Trophoblast cell (in vitro differentiated cells and primary cell): ENCODE measurements around the gene MMP15.

ENCODE experiments used
- DNase-seq, 2 donors: peaks; one replicate each; pipeline ENCODE4 v3.0.0-alpha.2; 2016
- H2AFZ ChIP-seq: 2 replicates; pipeline ENCODE4 v1.6.1; 2013; ENCODE audit warnings: low read length, moderate library complexity, mild to moderate bottlenecking; ENCODE audit not compliant: insufficient read depth, poor library complexity
- H2AK5ac ChIP-seq: 2 replicates; pipeline ENCODE4 v1.6.1; 2013; ENCODE audit warnings: mild to moderate bottlenecking, low read length
- H2BK120ac ChIP-seq: 2 replicates; pipeline ENCODE4 v1.6.1; 2013; ENCODE audit warnings: low read length, mild to moderate bottlenecking, moderate library complexity; ENCODE audit not compliant: insufficient read depth, poor library complexity
- H2BK12ac ChIP-seq: 2 replicates; pipeline ENCODE4 v1.6.1; 2013; ENCODE audit warnings: mild to moderate bottlenecking, low read length, moderate library complexity
- H2BK5ac ChIP-seq: 2 replicates; pipeline ENCODE4 v1.6.1; 2013; ENCODE audit warnings: low read length, low read depth, moderate library complexity, mild to moderate bottlenecking; ENCODE audit not compliant: poor library complexity
- H3K14ac ChIP-seq: 2 replicates; pipeline ENCODE4 v1.6.1; 2013; ENCODE audit warnings: mild to moderate bottlenecking, low read length
- H3K18ac ChIP-seq: 2 replicates; pipeline ENCODE4 v1.6.1; 2013; ENCODE audit warnings: mild to moderate bottlenecking, low read length
- H3K23ac ChIP-seq: 2 replicates; pipeline ENCODE4 v1.6.1; 2013; ENCODE audit warnings: low read length
- H3K27ac ChIP-seq: 2 replicates; pipeline ENCODE4 v1.5.1; 2013; ENCODE audit warnings: low read depth, mild to moderate bottlenecking, inconsistent platforms, low read length, moderate library complexity
- H3K27me3 ChIP-seq: 2 replicates; pipeline ENCODE4 v1.6.1; 2013; ENCODE audit warnings: inconsistent platforms, mild to moderate bottlenecking, low read length, moderate library complexity; ENCODE audit not compliant: insufficient read depth
- H3K36me3 ChIP-seq, 2 experiments: 1 replicate in 1 of 2; 2 replicates in 1 of 2; pipeline ENCODE4 v1.6.1; 2013; ENCODE audit warnings: low read length in 2 of 2, mild to moderate bottlenecking in 2 of 2, moderate library complexity in 1 of 2; ENCODE audit not compliant: insufficient read depth in 2 of 2, control insufficient read depth in 1 of 2
- H3K4ac ChIP-seq: 2 replicates; pipeline ENCODE4 v1.6.1; 2013; ENCODE audit warnings: low read depth, mild to moderate bottlenecking, low read length, moderate library complexity
- H3K4me1 ChIP-seq, 2 experiments: 1 replicate in 1 of 2; 2 replicates in 1 of 2; pipeline ENCODE4 v1.6.1; 2013; ENCODE audit warnings: low read length in 2 of 2, mild to moderate bottlenecking in 2 of 2, moderate library complexity in 1 of 2; ENCODE audit not compliant: insufficient read depth in 2 of 2, control insufficient read depth in 1 of 2
- H3K4me2 ChIP-seq: 2 replicates; pipeline ENCODE4 v1.6.1; 2013; ENCODE audit warnings: inconsistent platforms, mild to moderate bottlenecking, low read length, moderate library complexity
- H3K4me3 ChIP-seq: 2 replicates; pipeline ENCODE4 v1.5.1; 2013; ENCODE audit warnings: mild to moderate bottlenecking, low read depth, low read length, inconsistent platforms
- H3K79me1 ChIP-seq: one replicate; pipeline ENCODE4 v1.6.1; 2013; ENCODE audit warnings: low read length
- H3K79me2 ChIP-seq: 2 replicates; pipeline ENCODE4 v1.6.1; 2013; ENCODE audit warnings: low read length, mild to moderate bottlenecking; ENCODE audit not compliant: control insufficient read depth, insufficient read depth, poor library complexity
- H3K9ac ChIP-seq: 2 replicates; pipeline ENCODE4 v1.6.1; 2013; ENCODE audit warnings: mild to moderate bottlenecking, low read length
- H3K9me3 ChIP-seq: 2 replicates; pipeline ENCODE4 v1.6.1; 2013; ENCODE audit warnings: low read depth, mild to moderate bottlenecking, control low read depth, inconsistent platforms, low read length; ENCODE audit not compliant: insufficient read depth
- H4K12ac ChIP-seq: 2 replicates; pipeline ENCODE4 v1.6.1; 2013; ENCODE audit warnings: low read depth, mild to moderate bottlenecking, low read length, moderate library complexity
- H4K8ac ChIP-seq: 2 replicates; pipeline ENCODE4 v1.6.1; 2013; ENCODE audit warnings: low read depth, mild to moderate bottlenecking, low read length, moderate library complexity
- H4K91ac ChIP-seq: one replicate; pipeline ENCODE4 v1.6.1; 2013; ENCODE audit warnings: low read depth, mild to moderate bottlenecking, low read length, moderate library complexity
- WGBS: extraction: QIAGEN DNeasy Blood & Tissue Kit; methylation state at CpG from one replicate; pipeline ENCODE4 v1.1.7; 2013; ENCODE audit warnings: missing lambda C conversion rate; ENCODE audit not compliant: insufficient read length, insufficient coverage; ENCODE audit errors: extremely low coverage; 5-methylcytosine and 5-hydroxymethylcytosine counted together

MMP15 gene

DNA sequence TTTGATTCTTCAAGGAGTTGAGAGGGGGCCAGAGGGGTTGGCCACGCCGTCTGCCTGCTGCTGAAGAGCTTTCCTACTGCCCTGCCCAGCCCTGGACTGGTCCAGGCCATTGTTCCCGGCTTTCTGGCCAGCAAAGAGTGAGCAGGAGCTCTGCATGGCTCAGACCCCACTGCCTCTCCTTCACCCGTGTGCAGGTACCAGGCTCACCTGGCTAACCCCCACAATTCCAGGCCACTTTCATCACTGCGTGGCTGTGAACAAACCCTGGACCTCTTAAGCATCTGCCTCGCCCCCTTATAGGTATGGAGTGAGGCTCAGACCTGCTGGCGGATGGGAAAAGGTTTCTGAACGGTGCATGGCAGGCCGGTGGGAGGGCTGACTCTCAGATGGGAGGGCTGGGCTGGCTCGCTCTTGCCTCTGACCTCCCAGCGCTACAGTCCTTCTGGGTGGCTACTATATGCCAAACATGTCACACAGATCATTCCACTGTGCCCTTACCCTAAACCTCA, 33.9 kb upstream of the MMP15 start:
- Histone ChIP-seq H2AFZ (no peak overlapping the region), H3K36me3 (peaks cover 6 to 16% of the 10 kb centered on the region in 2 experiments), H2BK120ac (no peak overlapping the region), H2AK5ac (no peak overlapping the region), H3K9me3 (peaks cover 1% of the 10 kb centered on the region), H3K9ac (no peak overlapping the region), H3K27ac (no peak overlapping the region), H3K27me3 (no peaks in the 10 kb centered on the region), H4K8ac (no peak overlapping the region), H3K4ac (no peak overlapping the region), H2BK12ac (no peak overlapping the region), H2BK5ac (no peak overlapping the region), H4K91ac (no peak overlapping the region), H3K14ac (no peak overlapping the region), H3K4me2 (no peak overlapping the region), H4K12ac (no peak overlapping the region), H3K4me1 (peaks cover 21 to 28% of the 10 kb centered on the region in 2 experiments), H3K18ac (no peak overlapping the region), H3K79me2 (peaks cover 2% of the 10 kb centered on the region), H3K79me1 (peaks cover 8% of the 10 kb centered on the region), H3K23ac (no peak overlapping the region), H3K4me3 (no peak overlapping the region)
- DNase-seq, result no peak
- WGBS, result no CpG with 5 or more reads among the region's 11 CpGs

DNA sequence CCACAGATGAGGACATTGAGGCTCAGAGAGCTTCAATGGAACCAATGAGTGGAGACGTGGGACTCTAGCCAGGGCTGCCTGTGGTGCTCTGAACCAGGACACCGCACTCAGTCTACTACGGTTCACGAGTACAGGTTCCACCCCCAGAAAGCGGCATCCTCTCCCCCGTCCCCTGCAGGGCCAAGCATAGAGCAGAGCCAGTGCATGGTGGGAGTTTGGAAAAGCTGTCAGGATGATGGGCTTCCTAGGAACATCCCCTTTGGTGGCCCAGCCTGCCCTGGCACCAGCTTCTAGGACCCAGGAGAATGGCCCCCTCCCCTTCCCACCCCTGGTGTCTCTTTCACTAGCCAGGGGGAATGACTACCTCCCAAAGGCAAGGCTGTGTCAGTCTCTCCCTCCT, 33.5 kb upstream of the MMP15 start:
- H3K79me1 ChIP-seq, result peaks cover 8% of the 10 kb centered on the region
- peaks cover 11 to 21% of the 10 kb centered on the region in 2 experiments for H3K36me3 ChIP-seq
- H3K4me2 ChIP-seq, result no peak overlapping the region
- H3K9me3 ChIP-seq, result peaks cover 1% of the 10 kb centered on the region
- peaks cover 21 to 28% of the 10 kb centered on the region in 2 experiments for H3K4me1 ChIP-seq
- H4K91ac ChIP-seq, result peak overlapping the region; percentile 17
- H3K4me3 ChIP-seq, result no peak overlapping the region
- no CpG with 5 or more reads among the region's 6 CpGs for WGBS
- peaks cover 2% of the 10 kb centered on the region for H3K79me2 ChIP-seq
- H3K18ac ChIP-seq, result no peak overlapping the region
- no peak overlapping the region for H3K23ac ChIP-seq
- no peak overlapping the region for H3K27ac ChIP-seq
- H3K27me3 ChIP-seq, result no peaks in the 10 kb centered on the region
- no peak overlapping the region for H4K12ac ChIP-seq
- no peak overlapping the region for H3K4ac ChIP-seq
- no peak overlapping the region for H2AK5ac ChIP-seq
- peak overlapping the region; percentile 32 for H2BK12ac ChIP-seq
- H2AFZ ChIP-seq, result no peak overlapping the region
- peak overlapping the region; percentile 21 for H2BK120ac ChIP-seq
- H2BK5ac ChIP-seq, result no peak overlapping the region
- H3K14ac ChIP-seq, result no peak overlapping the region
- no peak overlapping the region for H3K9ac ChIP-seq
- H4K8ac ChIP-seq, result no peak overlapping the region
- no peak for DNase-seq

DNA sequence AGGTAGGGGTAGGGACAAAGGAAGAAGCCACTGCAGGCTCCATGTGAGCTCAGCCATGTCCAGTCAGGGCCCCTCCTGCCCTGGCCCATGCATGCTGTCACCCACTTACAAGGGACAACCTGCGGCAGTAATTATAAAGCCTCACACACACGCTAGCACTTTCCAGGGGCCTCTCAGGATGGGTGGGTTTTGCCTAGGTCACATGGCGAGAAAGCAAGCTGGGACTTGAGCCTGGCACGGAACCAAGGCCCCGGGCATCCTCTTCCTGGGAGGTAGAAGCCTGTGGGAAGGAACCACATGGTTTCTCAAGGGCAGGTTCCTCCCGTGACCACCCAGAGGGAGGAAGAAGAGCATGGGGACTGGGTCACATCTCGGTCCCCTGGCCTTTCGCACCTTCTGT, 32.1 kb upstream of the MMP15 start:
- Histone ChIP-seq H3K14ac (peak overlapping the region; percentile 72), H2BK12ac (peak overlapping the region; percentile 30), H3K79me1 (peaks cover 8% of the 10 kb centered on the region), H3K4me3 (no peak overlapping the region), H3K9me3 (no peaks in the 10 kb centered on the region), H3K27me3 (no peaks in the 10 kb centered on the region), H3K23ac (no peak overlapping the region), H2BK5ac (peak overlapping the region; percentile 60), H3K79me2 (peaks cover 2% of the 10 kb centered on the region), H4K91ac (peak overlapping the region; percentile 76), H3K9ac (no peak overlapping the region), H3K36me3 (peaks cover 17 to 31% of the 10 kb centered on the region in 2 experiments), H3K18ac (peak overlapping the region; percentile 36), H2BK120ac (peak overlapping the region; percentile 37), H3K4me1 (peaks cover 24 to 33% of the 10 kb centered on the region in 2 experiments), H2AFZ (peak overlapping the region; percentile 9), H4K12ac (peak overlapping the region; percentile 6), H2AK5ac (peak overlapping the region; percentile 57), H3K4me2 (no peak overlapping the region), H3K27ac (peak overlapping the region; percentile 70), H4K8ac (peak overlapping the region; percentile 44), H3K4ac (no peak overlapping the region)
- no peak for DNase-seq
- WGBS, result no CpG with 5 or more reads among the region's 8 CpGs

DNA sequence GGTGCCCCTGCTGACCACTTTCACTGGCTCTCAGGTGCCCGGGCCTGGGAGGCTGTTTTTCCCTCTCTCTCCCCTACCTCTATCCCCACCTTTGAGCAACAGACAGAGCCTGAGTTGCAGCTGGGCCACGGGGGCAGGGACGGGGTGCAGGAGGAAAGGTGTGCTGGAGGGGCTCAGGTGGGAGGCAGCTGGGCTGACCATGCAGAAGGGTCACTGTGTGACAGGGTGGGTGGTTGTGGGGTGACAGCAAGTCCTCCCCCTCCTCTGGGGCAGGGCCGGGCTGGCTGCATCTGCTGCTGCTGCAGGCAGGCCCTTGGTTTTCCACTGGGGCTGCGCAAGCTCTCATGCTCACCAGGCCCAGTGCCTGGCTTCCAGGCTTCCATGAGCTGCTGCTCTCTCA, 31.7 kb upstream of the MMP15 start:
- H3K4me3 ChIP-seq, result no peak overlapping the region
- H3K4me1 ChIP-seq, result peaks cover 24 to 36% of the 10 kb centered on the region in 2 experiments
- peak overlapping the region; percentile 7 for H3K18ac ChIP-seq
- peak overlapping the region; percentile 27 for H2BK120ac ChIP-seq
- H3K27ac ChIP-seq, result no peak overlapping the region
- H3K79me2 ChIP-seq, result peaks cover 2% of the 10 kb centered on the region
- H3K9me3 ChIP-seq, result no peaks in the 10 kb centered on the region
- peaks cover 17 to 31% of the 10 kb centered on the region in 2 experiments for H3K36me3 ChIP-seq
- H3K4me2 ChIP-seq, result no peak overlapping the region
- H3K4ac ChIP-seq, result no peak overlapping the region
- H3K23ac ChIP-seq, result no peak overlapping the region
- peaks cover 8% of the 10 kb centered on the region for H3K79me1 ChIP-seq
- no peak overlapping the region for H2AFZ ChIP-seq
- DNase-seq, result no peak
- peak overlapping the region; percentile 24 for H2AK5ac ChIP-seq
- H4K91ac ChIP-seq, result peak overlapping the region; percentile 76
- no peak overlapping the region for H3K9ac ChIP-seq
- no peak overlapping the region for H2BK5ac ChIP-seq
- H3K14ac ChIP-seq, result no peak overlapping the region
- H4K8ac ChIP-seq, result no peak overlapping the region
- peak overlapping the region; percentile 2 for H2BK12ac ChIP-seq
- H3K27me3 ChIP-seq, result no peaks in the 10 kb centered on the region
- WGBS, result no CpG with 5 or more reads among the region's 5 CpGs
- no peak overlapping the region for H4K12ac ChIP-seq
